ENCODE data around the gene ACSL6. TPM values are rescaled to one million over a fixed set of nuclear protein-coding genes. Genes with fewer than 3 reads are reported as not detected.

Gene ACSL6
- total and polyA plus RNA-seq, 10 of the 15 experiments (the other 5 are each of a cell fraction or from before 2014, with no cell fraction given), result 0.06 to 0.53 TPM; not detected in 8

DNA sequence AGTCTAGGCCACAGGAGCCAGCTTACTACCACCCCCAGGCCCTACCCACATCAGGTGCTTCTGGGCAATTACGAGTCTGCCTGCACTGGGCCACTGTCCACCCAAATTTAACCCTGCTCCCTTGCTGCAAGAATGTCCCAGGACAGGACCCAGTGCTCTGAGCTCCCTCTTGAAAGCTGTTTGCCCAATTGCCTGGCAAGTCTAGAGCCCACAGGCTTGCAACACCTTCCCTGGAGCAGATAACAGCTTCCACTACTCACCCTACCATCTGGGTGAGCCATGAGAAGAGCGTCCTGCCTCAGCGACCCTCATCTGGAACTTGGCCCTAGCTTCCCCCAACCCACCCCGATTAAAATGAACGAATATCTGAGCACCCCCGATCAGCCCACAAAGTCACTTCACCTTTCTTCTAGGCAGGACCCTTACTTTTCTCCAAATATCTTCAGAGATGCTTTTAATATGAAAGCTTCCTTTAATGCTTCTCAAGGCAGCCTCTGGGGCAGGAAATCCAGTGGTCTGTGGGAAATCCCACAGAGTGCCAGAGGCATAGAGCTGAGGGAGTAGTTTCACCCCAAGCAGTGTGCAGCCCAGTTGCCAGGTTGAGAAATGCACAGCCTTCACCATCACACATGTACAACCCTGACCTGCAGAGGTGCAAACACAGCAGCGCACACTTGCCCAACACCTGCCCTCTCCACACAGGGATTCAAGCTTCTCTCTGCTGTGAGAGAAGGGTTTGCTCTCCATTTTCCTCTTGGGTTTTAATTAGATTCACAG, 10.6 kb downstream of the ACSL6 start:
- Histone ChIP-seq H2AFZ (ENCODE audit: control insufficient read depth, low read depth, low read length) (no peak overlapping the region), H3K36me3 (ENCODE audit: control insufficient read depth in 2 of 2, insufficient read depth in 2 of 2, low read length in 1 of 2) (no peaks in the 10 kb centered on the region), H3K4me3 (no peak overlapping the region), H3K4me1 (ENCODE audit: control insufficient read depth, insufficient read depth, low read length) (no peaks in the 10 kb centered on the region; the same call in 1 of the 2 replicates), H3K9ac (ENCODE audit: control insufficient read depth, insufficient read depth, low read length) (no peak overlapping the region), H3K4me2 (ENCODE audit: control insufficient read depth, insufficient read depth) (no peak overlapping the region), H3K79me2 (ENCODE audit: control insufficient read depth, insufficient read depth, low read length) (no peaks in the 10 kb centered on the region), H3K27ac (ENCODE audit: control insufficient read depth, insufficient read depth) (no peak overlapping the region), H3K9me3 (replicated peaks; ENCODE audit: control insufficient read depth, insufficient read depth, low read length) (no peaks in the 10 kb centered on the region), H3K27me3 (replicated peaks in 1 of 2; ENCODE audit: control insufficient read depth in 2 of 2, insufficient read depth in 2 of 2, low read length in 1 of 2) (peaks cover 0 to 2% of the 10 kb centered on the region in 2 experiments; a peak in 1 of 4 replicates), H4K20me1 (ENCODE audit: control insufficient read depth, insufficient read depth) (no peaks in the 10 kb centered on the region)
- FAIRE-seq (no peak), ATAC-seq (peak; percentile 16; the same call in 1 of the 3 replicates), DNase-seq (ENCODE audit: low read depth, low spot score) (no peak)
- in situ Hi-C loops (cut with MboI), result loop anchor here (10.0 kb wide), 1 partner anchor 576 kb away; no protein-coding TSS in a partner anchor
- SMC1A ChIA-PET (ENCODE audit: uncharacterized antibody, unreplicated experiment), result interaction anchor here (1.3 to 1.8 kb wide), 2 partner anchors 9 to 373 kb away, joined by 3 to 4 read pairs; no protein-coding TSS in a partner anchor
- CTCF ChIA-PET, result interaction anchor here (0.9 to 4.6 kb wide), 3 partner anchors 8 to 411 kb away, joined by 3 to 18 read pairs (median 3); no protein-coding TSS in a partner anchor
- TF ChIP-seq NFYB (IDR thresholded peaks at IDR 0.05; ENCODE audit: insufficient read depth, low read depth, low read length) (no peak), RUNX3 (IDR thresholded peaks at IDR 0.05; ENCODE audit: low read length) (peak; percentile 16; the same call in 1 of the 2 replicates), BACH1 (IDR thresholded peaks at IDR 0.05; ENCODE audit: borderline replicate concordance) (no peak), KAT2A (conservative IDR thresholded peaks at IDR 0.05; ENCODE audit: control insufficient read depth, low read depth, low read length) (no peak)
- TF ChIP-seq, protein P1, sequence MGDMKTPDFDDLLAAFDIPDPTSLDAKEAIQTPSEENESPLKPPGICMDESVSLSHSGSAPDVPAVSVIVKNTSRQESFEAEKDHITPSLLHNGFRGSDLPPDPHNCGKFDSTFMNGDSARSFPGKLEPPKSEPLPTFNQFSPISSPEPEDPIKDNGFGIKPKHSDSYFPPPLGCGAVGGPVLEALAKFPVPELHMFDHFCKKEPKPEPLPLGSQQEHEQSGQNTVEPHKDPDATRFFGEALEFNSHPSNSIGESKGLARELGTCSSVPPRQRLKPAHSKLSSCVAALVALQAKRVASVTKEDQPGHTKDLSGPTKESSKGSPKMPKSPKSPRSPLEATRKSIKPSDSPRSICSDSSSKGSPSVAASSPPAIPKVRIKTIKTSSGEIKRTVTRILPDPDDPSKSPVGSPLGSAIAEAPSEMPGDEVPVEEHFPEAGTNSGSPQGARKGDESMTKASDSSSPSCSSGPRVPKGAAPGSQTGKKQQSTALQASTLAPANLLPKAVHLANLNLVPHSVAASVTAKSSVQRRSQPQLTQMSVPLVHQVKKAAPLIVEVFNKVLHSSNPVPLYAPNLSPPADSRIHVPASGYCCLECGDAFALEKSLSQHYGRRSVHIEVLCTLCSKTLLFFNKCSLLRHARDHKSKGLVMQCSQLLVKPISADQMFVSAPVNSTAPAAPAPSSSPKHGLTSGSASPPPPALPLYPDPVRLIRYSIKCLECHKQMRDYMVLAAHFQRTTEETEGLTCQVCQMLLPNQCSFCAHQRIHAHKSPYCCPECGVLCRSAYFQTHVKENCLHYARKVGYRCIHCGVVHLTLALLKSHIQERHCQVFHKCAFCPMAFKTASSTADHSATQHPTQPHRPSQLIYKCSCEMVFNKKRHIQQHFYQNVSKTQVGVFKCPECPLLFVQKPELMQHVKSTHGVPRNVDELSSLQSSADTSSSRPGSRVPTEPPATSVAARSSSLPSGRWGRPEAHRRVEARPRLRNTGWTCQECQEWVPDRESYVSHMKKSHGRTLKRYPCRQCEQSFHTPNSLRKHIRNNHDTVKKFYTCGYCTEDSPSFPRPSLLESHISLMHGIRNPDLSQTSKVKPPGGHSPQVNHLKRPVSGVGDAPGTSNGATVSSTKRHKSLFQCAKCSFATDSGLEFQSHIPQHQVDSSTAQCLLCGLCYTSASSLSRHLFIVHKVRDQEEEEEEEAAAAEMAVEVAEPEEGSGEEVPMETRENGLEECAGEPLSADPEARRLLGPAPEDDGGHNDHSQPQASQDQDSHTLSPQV (IDR thresholded peaks at IDR 0.05), result no peak
- TF ChIP-seq, protein P2, sequence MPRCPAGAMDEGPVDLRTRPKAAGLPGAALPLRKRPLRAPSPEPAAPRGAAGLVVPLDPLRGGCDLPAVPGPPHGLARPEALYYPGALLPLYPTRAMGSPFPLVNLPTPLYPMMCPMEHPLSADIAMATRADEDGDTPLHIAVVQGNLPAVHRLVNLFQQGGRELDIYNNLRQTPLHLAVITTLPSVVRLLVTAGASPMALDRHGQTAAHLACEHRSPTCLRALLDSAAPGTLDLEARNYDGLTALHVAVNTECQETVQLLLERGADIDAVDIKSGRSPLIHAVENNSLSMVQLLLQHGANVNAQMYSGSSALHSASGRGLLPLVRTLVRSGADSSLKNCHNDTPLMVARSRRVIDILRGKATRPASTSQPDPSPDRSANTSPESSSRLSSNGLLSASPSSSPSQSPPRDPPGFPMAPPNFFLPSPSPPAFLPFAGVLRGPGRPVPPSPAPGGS (IDR thresholded peaks at IDR 0.05; ENCODE audit: borderline replicate concordance, insufficient read depth, low read depth, low read length, poor library complexity, severe bottlenecking), result no peak
- BruUV-seq (replicated peaks), result no TSS peak
- 25% methylated on average over 7 of the region's 7 CpGs for WGBS (ENCODE audit: insufficient coverage, insufficient replicate concordance, low lambda C conversion rate, missing lambda C conversion rate)
- RAD21 ChIA-PET (ENCODE audit: unreplicated experiment), result interaction anchor here (1.3 kb wide), 1 partner anchor 190 kb away, joined by 3 read pairs; no protein-coding TSS in a partner anchor
- intact Hi-C loops (cut with micrococcal nuclease; ENCODE audit: unreplicated experiment), result no loop called here
- POLR2A ChIA-PET, result no interaction called here
